Renal cortex interstitium (tissue), 15 donors: ENCODE results near the gene SPAG8. TPM values are rescaled to one million over a fixed set of nuclear protein-coding genes. Genes with fewer than 3 reads are reported as not detected.

Experiments used
- DNase-seq, 11 donors: peaks; one replicate each; pipeline ENCODE4 v3.0.0-alpha.2; 2013; ENCODE audit warnings: low read depth in 9 of 11, low spot score in 4 of 11; ENCODE audit errors: extremely low read depth in 1 of 11
- long read RNA-seq, 16 experiments: transcript quantifications; one replicate each; lab custom pipeline, GENCODE V29; 2026
- polyA plus RNA-seq, 3 donors: library from polyadenylated mRNA; unstranded; fragments of 120-200 nt; gene quantifications; one replicate each; pipeline ENCODE4 v1.2.1, GENCODE V29; 2013; ENCODE audit not compliant: insufficient read length in 3 of 3

Gene SPAG8
- 1 to 10 TPM; 4.8 to 8.6 (median 6.5) TPM for polyA plus RNA-seq
- long read RNA-seq, donor 1, partial matches to known transcripts = 0 of 1 reads
- long read RNA-seq, donor 1, other reads (novel, unspliced or antisense) = 0 of 1 reads
- long read RNA-seq, donor 2 = 0 reads
- long read RNA-seq, donor 3 = 0 reads
- long read RNA-seq, donor 4, partial matches to known transcripts = 16 of 17 reads
- long read RNA-seq, donor 4, other reads (novel, unspliced or antisense) = 0 of 17 reads
- long read RNA-seq, donor 5 = 0 reads
- long read RNA-seq, donor 6 = 0 reads
- long read RNA-seq, donor 7, partial matches to known transcripts = 0 of 1 reads
- long read RNA-seq, donor 7, other reads (novel, unspliced or antisense) = 0 of 1 reads
- long read RNA-seq, donor 8, partial matches to known transcripts = 23 of 23 reads
- long read RNA-seq, donor 8, other reads (novel, unspliced or antisense) = 0 of 23 reads
- long read RNA-seq, donor 9 = 0 reads
- long read RNA-seq, donor 10 = 0 reads
- long read RNA-seq, donor 11, partial matches to known transcripts = 0 of 1 reads
- long read RNA-seq, donor 11, other reads (novel, unspliced or antisense) = 0 of 1 reads
- long read RNA-seq, donor 12 = 0 reads
- long read RNA-seq, donor 13 = 0 reads
- long read RNA-seq, donor 14, partial matches to known transcripts = 13 of 13 reads
- long read RNA-seq, donor 14, other reads (novel, unspliced or antisense) = 0 of 13 reads
- long read RNA-seq, donor 15, partial matches to known transcripts = 0 of 1 reads
- long read RNA-seq, donor 15, other reads (novel, unspliced or antisense) = 0 of 1 reads
- long read RNA-seq, donor 16, partial matches to known transcripts = 56 of 56 reads
- long read RNA-seq, donor 16, other reads (novel, unspliced or antisense) = 0 of 56 reads

GRCh38 chr9:35812025-35812602, at the start of gene SPAG8:
SPAG8 (minus strand) TSS chr9:35812262; CDS start chr9:35812147, 115 bp downstream.
- DNase-seq = peak; percentile 77 to 95 (median 87)

- no peak for DNase-seq
These were observed 49.3 kb upstream of the SPAG8 start for GRCh38 chr9:35861161-35861897.

DNA sequence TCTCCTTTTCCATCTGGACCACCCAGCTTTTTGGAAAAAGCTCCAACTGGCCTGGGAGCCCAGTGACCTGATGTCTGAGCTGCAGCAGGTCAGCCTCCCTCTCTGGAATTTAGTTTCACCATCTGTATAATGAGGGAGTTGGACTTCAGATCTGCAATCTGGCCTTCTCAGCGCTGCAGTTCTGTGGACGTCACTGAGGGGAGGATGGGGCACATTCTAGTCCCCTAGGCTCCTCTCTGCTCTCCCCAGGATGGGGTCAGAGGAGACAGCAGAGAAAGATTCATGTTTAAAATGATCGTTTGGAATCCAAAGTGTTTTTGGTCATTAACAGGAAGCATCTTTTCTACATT, 47.9 kb upstream of the SPAG8 start:
- no peak for DNase-seq

DNA sequence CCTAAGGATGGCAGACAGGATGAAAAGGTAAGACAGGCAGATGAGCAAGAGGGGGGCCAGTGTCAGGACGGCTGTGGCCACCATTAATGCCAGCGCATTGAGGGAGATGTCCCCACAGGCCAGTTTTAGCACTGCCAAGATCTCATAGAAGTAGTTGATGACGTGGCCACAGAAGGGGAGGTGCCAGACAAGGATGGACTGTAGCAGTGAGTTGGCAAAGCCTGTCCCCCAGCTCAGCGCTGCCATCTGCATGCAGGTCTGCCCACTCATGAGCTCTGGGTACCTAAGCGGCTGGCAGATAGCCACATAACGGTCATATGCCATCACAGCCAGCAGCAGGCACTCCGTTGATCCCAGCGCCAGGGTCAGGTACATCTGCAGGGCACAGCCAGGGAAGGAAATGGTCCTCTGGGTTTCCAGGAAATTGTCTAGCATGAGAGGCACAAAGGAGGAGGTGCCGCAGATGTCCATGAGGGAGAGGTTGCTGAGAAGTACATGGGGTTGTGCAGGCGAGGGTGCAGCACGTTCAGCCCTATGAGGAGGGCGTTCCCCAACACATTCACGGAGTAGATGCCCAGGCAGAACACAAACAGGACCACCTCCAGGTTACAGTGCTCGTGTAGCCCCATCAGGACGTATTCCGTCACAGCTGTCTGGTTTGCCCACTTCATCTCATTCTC, 47.4 kb upstream of the SPAG8 start:
- DNase-seq = no peak

GRCh38 chr9:35858458-35858857, 46.4 kb upstream of the SPAG8 start:
- no peak for DNase-seq

DNA sequence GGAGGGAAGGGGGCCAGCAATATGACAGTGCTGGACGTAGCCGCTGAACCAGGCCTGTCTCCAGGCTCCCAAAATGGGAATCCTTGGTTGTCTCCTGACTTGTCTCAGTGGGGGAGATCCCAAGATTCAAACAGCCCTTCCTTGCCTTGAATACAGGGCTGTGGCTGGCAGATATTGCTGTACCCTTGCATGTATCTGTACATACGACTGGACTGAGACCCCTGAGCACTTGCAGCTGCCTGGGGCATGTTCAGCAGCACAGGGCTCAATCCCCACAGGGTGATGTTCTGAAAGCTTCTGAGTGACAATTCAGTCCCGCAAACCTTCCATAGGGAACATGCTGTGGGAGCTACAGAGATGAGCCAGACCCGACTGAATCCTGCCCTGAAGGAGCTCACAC, 44.8 kb upstream of the SPAG8 start:
- DNase-seq = no peak

DNA sequence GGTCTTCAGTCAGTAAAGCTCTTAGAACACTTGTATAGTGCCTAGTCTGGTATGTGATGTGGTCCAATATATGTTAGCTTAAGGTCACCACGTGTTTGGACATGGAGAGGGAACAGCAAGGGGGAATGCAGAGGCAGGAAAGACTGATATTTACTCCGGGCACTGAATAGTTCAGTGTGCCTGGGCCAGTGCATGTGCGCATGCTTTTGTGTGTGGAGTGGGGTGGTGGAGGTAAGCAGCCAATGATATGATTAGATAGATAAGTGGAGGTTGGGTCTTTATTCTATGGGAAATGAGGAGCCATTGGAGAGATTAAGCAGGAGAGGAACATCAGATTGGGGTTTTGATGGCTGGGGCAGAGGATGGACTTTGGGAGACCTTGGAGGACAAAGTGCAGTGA, 44.1 kb upstream of the SPAG8 start:
- no peak for DNase-seq

- no peak for DNase-seq
These were observed 42.2 kb upstream of the SPAG8 start for GRCh38 chr9:35854091-35854762.

DNA sequence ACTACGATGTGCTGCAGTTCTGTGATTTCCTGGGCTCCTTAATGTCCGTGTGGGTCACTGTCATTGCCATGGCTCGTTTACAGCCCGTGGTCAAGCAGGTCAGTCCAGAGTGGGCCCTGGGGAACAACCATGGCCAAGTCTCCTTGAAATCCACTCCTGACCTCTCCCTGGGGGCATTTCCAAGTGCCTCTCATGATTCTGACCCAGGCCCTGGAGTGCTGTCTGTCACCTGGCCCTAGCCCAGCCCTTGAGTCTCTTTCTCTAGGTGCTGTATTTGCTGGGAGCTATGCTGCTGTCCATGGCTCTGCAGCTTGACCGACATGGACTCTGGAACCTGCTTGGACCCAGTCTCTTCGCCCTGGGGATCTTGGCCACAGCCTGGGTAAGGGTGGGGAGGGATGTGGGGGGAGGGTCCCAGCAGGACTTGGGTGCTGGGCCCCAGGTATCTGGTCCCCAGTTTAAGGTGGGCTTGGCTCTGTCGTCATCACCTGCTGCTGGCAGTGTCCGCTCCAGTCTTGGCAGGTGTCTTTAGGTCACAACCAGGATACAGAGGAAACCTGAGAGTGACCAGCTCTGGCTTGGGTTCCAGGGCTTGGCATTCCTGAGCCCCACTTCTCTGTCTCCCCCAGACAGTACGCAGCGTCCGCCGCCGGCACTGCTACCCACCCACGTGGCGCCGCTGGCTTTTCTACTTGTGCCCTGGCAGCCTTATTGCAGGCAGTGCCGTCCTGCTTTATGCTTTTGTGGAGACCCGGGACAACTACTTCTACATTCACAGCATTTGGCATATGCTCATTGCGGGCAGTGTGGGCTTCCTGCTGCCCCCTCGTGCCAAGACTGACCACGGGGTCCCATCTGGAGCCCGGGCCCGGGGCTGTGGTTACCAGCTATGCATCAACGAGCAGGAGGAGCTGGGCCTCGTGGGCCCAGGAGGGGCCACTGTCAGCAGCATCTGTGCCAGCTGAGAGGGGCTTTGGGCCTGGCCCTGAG, 41.1 kb upstream of the SPAG8 start:
- no peak for DNase-seq

DNA sequence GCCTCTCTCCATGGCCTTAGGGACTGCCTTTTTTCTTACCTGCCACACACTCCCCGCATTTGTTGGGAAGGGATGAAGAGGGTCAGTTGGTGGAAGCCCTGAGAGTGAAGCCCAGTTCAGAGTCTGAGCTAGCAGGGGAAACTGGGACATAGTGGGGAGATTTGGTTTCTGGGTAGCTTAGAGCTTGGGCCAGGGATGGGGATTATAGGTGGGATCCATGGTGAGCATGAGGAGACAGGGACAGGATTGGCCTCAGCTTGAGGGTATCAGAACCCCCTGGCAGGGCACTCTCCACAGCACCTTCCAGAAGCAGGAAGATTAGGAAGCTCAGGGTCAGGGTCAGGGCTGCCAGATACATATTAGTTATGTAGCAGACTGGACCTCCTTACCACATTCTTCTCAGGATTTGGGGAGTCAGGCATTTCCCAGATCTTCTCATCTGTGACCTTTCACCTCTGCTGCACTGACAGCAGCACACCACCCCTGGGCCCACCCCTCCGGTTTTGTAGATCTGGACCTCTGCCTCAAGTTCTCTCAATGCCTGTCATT, 40.3 kb upstream of the SPAG8 start:
- no peak for DNase-seq

GRCh38 chr9:35847792-35848572, 35.9 kb upstream of the SPAG8 start:
- DNase-seq = no peak

- no peak for DNase-seq
These were observed 34.0 kb upstream of the SPAG8 start for GRCh38 chr9:35845824-35846771.

DNA sequence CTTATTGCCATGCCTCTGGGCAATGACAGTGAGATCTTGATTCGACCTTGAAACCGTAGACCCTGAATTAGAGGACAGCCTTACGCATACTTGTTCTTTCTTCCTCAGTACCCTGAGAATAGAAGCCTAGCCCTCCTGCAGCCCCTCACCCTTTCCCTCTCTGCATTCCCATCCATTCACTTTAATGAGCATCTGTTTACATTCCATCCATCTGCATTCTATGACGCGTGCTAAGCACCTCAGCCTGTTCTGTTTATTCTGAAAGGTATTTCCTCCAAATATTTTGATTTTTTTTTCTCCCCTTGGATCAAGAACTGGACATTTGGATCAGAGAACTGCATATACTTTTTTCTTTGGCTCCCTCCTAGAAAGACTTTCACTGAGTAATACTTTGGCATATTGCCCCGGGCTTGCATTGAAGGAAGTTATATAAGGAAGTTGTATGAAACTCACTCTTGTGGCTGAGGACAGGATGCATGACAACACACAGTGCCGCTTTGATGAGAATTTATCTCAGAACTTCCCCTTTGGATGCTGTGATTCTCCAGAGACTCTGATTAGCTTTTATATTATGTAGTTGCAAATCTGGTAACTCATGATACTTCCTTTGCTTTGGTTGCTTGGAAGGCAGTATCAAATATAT, 32.7 kb upstream of the SPAG8 start:
- peak in 5 of 11 donors; percentile 41 to 63 (median 55) for DNase-seq

- no peak for DNase-seq
These were observed 30.7 kb upstream of the SPAG8 start for GRCh38 chr9:35842795-35843194.
